NCI-H82 (cell line): ENCODE data around the gene DMRTA1.
A peak's percentile ranks its signal among the peaks of the same experiment; 100 is the strongest.
"Not testable (repeated sequence)": the region's sequence is repeated elsewhere in the genome, so short reads cannot be mapped to it uniquely, and the experiment has no call there.

Experiments
- DNase-seq: peaks from one replicate; lab custom pipeline; 2025; lab: John Stamatoyannopoulos, UW

Gene DMRTA1, protein sequence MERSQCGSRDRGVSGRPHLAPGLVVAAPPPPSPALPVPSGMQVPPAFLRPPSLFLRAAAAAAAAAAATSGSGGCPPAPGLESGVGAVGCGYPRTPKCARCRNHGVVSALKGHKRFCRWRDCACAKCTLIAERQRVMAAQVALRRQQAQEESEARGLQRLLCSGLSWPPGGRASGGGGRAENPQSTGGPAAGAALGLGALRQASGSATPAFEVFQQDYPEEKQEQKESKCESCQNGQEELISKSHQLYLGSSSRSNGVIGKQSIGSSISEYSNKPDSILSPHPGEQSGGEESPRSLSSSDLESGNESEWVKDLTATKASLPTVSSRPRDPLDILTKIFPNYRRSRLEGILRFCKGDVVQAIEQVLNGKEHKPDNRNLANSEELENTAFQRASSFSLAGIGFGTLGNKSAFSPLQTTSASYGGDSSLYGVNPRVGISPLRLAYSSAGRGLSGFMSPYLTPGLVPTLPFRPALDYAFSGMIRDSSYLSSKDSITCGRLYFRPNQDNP

DNA sequence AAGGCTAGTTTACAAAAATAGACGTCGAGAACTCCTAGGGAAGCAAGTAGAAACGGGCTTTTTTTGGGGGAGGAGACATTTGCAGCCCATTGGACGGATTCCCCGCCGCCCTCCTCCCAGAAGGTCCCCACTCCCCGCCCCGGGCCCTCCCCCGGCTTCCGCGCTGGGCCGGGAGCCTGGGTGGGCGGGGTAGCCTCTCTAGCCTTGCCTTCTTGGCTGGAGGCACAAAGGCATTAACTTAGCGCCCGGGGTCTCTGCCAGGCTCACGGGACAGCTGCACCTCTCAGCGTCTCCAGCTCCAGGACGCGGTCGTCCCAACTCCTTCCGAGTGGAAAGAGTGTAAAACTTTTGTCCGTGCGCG lies at the start of gene DMRTA1:
Gene DMRTA1 (plus strand): TSS at position 236 of the 361 bp plus-strand sequence. CDS start 242 bp downstream, outside the sequence.
- peak; percentile 90 for DNase-seq

DNA sequence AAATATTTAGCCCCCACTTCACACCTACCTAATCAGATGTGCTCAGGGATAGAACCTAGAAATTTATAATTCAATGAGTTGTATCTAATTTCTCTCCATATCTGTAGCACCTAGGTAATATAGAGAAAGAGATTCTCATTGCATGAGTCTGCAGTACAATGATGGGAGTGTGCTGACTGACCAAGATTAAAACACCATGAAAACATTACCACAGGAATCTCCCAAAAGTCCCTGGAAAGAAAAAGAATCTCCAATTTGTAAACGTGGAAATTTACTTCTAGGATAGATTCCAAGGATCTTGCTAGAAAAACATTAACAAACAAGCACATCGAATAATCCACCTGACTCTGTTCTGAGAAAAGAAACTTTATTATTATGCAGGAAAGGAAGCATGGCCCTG lies 45.0 kb upstream of the DMRTA1 start:
- DNase-seq = no peak

DNA sequence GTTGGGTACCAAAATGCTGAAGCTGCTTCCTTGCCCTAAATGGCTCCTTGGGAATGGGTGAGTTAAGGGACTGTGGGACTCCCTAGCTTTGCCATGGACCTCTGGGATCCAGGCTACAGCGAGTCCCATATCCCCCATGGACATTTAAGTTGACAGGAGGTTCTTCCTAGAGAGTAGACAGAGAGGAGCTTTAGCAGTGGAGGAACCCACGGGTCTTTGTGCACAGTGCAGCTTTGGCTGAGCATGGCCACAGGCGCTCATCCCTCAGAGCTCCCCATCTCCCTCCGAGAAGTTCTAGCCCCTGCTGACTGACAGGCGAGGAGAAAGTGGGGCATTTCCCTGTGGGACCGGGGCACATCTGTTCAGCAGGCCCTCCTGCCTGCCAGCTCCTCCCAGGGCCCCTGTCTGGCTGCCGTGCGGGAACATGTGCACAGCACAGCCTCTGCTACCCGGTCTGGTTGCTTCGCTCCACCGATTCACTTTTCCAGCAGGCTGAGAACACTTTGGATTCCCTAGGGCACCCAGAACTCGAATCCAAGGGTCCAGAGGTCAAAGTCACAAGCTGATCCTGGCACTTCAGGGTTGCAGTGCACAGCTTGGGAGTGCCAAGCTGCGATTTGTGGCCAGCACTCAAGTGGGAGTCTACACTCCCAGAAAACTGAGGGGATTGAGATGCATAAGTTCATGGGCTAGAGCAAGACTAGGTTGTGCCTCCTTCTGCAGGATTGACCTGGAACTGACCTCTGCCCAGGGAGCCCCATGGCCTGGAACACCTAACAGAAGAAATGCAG lies 40.6 kb upstream of the DMRTA1 start:
- no peak for DNase-seq

DNA sequence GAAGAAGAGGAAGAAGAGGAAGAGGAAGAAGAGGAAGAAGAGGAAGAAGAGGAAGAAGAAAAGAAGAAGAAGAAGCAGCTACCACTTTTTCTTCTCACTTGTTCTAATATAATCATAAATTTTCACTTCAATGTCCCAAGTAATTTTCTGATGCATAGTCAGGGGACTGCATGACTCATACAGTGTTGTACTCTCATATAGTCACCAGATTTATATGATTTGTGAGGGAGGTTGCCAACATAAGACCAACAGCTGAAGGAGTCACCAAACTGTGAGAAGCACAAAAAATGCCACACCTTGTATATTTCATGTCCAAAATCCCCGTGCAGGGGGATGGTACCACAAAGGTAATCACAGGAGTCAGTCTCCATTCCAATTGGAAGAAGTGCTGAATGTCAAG lies 32.7 kb upstream of the DMRTA1 start:
- DNase-seq = no peak

DNA sequence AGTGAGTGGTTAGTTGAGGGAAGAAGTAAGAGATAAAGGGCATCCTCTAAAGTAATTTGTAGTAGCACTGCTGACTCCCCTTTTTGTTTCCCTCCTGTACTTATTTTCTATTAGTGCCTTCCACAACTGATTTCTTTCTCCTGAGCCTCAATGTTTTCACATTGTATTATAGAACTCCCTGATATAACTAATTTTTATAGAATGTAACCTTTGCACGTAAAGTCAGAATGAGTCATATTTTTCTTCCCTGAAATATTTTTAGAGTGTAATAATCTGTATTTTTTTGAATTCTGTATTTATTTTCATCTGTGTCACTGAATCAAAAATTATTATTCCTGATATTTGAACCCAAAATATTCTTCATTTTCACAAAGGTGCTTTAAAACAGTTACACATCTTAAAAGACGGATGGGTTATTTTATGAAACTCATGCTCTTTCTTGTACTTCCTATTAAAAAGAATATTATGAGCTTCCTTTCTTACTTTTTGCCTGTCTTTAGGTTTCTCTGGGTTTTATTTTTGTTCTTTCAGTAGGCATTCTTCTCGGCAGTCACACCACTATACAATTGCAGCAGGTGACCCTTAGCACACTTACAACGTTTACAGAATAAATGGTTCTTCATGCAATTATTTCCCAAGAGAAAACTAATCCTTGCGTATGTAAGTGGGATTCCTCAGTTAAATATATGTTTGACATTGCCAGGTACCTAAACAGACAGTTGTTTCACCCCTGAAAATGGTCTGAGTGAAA lies 30.5 kb upstream of the DMRTA1 start:
- DNase-seq = no peak

DNA sequence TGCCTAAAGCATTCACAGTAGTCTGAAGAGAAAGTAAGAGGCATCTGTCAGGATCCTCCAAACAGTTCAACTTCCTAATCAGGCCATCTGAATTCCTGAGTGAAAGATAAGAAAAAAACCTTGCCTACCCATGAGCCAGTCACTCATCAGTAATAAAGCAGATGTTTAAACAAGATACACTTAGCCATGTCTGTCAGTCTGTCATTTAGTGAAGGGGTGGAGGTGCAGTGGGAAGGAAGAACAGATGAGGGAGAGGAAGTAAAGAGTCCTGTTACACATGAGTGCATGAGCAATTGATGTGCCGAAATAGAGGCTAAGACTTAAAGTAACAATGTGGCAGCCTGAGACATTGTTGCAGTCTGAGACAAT lies 29.9 kb upstream of the DMRTA1 start:
- DNase-seq = no peak

DNA sequence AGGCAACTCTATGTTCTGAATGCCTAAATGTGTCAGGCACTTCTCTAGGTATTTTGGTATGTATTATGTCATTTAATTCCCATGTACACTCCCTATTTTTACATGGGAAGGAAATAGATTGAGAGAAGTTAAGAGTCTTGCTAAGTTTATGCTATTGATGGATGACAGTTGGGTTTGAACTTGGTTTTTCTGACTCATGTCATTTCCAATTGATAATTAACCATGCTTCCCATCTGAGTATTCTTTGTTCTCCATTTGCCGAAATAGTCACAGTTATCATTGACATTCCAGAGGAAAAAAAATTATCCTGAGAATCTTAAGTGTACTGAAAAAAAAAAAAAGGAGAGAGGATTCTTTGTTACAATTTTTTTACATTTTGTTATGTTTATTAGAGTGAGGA lies 23.1 kb upstream of the DMRTA1 start:
- no peak for DNase-seq

DNA sequence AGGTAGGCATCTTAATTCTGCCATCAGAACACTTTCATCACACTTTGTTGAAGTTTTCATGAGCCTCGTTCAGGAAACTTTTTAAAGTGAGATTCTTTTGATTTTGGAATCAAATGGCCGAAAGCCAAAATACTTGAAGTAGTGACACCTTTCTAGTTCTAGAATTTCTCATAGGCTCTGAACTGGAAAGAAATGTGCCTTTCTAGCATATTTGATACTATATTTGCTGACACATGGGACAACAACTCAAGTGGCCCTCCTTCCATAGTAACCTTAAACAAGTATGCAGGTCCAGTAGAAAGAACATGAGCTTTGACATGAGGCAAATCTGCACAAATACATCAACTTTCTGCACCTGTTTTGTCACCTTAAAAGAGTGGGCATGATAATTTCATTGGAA lies 22.0 kb upstream of the DMRTA1 start:
- DNase-seq = no peak

DNA sequence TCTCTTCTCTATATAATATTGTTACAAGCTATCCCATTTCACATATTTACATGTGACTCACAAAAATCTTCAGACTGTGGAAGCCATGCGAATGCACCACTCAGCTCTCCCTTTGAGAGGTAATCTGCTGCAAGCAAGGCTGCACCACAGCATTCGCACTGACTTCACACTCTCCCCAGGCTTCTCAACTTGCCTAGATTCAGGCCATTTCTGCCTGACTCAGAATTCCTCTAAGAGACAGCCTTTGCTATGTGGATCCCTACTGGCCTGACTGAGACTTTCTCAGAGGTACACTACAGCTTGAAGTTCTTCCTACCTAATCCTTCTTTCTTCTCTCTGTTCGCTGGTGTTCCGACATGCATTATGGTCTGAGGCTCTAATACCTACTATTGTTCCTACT lies 21.1 kb upstream of the DMRTA1 start:
- DNase-seq = peak; percentile 27

DNA sequence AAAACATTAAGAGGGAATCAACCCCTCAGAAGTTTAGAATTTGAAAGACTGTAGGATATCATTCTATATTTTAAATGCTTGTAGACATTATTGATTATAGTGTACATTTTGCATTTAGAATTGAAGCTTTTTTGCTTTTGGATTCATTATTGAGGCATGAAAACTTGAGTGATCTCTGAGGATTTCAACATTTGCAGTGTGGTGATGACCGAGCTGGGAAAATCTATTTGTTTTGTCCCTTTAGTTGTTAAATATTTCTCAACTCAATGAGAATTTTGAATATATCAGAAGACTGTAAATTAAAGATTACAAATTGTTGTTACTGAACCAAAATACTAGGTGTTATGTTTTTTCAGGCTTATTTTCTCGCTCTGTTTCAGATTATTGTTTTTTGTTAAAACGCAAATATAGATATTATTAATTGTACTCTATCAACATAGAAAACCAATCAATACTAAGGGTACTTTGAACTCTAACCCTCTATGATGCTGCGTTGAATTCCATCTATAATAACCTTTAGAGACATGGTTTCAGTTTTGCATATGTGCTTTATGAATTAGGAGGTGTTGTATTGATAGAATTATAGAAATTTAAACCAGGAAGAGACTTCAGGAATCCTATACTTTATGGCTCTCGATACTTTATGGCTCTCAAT lies 19.3 kb upstream of the DMRTA1 start:
- no peak for DNase-seq

DNA sequence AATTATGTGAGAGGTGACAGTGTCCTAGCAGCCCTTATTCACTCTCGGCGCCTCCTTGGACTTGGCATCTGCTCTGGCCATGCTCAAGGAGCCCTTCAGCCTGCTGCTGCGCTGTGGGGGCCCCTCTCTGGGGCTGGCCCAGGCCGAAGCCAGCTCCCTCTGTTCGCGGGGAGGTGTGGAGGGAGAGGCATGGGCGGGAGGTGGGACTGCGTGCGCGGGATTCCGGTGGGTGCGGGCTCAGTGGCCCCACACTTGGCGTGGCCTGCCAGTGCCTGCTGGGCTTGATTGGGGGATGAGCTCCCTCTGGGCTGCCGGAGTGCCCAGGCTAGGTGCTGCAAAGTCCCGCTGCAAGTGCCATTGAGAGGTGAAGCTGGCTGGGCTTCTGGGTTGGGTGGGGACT lies 12.9 kb upstream of the DMRTA1 start:
- DNase-seq = no peak

DNA sequence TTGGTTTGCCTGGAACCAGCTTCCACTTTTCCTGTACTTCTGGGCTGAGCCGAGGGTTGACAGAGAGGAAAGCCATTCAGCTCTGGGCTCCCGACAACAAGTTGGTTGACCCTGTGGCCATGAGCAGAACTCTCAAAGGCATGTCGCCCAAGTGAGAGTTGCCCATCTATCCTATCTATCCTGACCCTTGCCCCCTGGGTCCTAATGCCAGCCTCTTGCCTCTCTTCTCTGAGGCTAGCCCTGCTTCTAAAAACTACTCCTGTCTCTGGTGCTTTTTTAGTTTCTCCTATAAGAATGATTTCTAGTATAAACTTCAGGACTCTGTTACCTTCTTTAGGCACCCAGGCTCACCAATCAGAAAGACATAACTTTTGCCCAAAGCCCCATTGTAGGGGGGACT lies 11.4 kb upstream of the DMRTA1 start:
- not testable (repeated sequence) for DNase-seq

DNA sequence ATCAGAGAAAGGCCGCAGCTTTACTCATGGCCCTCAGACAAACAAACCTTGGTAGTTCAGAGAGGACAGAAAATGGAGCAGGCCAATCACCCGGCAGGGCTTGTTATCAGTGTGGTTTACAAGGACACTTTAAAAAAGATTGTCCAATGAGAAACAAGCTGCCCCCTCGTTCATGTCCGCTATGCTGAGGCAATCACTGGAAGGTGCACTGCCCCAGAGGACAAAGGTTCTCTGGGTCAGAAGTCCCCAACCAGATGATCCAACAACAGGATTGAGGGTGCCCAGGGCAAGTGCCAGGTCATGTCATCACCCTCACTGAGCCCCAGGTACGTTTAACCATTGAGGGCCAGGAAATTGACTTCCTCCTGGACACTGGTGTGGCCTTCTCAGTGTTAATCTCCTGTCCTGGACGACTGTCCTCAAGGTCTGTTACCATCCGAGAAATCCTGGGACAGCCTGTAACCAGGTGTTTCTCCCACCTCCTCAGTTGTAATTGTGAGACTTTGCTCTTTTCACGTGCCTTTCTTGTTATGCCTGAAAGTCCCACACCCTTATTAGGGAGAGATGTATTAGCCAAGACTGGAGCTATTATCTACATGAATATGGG lies 9.1 kb upstream of the DMRTA1 start:
- DNase-seq = not testable (repeated sequence)

DNA sequence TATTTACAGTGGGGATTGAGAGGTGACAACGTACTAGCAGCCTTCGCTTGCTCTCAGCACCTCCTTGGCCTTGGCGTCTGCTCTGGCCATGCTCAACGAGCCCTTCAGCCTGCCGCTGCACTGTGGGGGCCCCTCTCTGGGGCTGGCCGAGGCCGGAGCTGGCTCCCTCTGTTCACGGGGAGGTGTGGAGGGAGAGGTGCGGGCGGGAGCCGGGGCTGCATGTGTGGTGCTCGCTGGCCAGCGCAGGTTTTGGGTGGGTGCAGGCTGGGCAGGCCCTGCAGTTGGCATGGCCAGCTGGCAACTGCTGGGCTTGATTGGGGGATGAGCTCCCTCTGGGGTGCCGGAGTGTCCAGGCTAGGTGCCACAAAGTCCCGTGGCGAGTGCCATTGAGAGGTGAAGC lies 5.8 kb upstream of the DMRTA1 start:
- DNase-seq = no peak

DNA sequence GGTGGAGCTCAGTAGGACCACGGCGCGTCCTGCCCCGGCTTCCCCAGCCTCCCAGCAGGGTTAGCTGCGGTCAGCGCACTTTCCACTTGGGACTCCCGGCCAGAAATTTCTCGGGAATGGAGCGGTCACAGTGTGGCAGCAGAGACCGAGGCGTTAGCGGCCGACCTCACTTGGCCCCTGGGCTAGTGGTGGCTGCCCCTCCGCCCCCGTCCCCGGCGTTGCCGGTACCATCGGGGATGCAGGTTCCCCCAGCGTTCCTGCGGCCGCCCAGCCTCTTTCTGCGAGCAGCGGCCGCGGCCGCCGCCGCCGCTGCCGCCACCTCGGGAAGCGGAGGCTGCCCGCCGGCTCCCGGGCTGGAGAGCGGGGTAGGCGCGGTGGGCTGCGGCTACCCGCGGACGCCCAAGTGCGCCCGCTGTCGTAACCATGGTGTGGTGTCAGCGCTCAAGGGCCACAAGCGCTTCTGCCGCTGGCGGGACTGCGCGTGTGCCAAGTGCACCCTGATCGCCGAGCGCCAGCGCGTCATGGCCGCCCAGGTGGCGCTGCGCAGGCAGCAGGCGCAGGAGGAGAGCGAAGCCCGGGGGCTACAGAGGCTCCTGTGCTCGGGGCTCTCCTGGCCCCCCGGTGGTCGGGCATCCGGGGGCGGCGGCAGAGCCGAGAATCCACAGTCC lies 460 bp downstream of the DMRTA1 start:
- peak; percentile 83 for DNase-seq

DNA sequence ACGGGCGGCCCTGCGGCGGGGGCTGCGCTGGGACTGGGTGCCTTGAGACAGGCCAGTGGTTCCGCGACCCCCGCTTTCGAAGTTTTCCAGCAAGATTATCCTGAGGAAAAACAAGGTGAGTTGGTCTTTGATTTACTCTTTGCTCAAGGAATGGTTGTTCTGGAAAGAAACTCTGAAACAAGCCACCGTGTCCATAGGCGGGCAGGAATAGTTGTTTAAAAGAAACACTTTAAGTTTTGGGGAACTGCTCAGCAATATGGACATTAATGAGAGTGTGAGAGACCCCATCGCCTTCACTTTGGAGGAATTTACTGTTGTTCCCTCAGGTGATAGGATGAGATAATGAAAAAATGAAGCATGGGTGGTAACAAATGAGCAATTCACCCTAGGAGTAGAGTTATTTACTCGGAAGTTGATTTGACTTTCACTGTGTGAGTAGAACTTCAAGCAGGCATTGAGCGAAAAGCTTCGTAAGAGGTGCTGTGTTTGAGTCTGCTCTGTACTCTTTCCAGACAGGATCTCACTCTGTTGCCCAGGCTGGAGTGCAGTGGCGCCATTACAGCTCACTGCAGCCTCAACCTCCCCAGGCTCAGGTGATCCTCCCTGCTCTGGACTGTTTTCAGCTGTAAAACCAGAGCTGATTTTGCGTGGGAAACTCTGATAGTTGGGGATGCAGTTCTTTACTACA lies 1.1 kb downstream of the DMRTA1 start:
- DNase-seq = no peak

DNA sequence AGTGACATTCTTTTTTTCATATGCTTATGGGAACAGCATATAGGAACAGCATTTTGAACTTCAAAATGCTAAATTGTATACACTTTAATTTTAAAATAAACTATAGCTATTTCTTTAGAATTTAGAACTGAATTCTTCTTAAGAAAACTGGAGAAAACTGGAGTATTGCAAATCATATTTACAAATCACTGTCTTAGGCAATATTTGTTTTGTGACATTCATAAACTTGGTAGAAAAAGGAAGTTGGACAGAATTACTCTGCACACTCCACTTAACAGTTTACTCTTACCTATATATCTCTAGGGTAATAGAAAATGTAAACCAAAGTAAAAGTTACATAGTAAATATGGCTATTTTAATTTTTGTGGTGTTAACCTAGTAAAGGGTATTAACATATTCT lies 3.1 kb downstream of the DMRTA1 start:
- no peak for DNase-seq

DNA sequence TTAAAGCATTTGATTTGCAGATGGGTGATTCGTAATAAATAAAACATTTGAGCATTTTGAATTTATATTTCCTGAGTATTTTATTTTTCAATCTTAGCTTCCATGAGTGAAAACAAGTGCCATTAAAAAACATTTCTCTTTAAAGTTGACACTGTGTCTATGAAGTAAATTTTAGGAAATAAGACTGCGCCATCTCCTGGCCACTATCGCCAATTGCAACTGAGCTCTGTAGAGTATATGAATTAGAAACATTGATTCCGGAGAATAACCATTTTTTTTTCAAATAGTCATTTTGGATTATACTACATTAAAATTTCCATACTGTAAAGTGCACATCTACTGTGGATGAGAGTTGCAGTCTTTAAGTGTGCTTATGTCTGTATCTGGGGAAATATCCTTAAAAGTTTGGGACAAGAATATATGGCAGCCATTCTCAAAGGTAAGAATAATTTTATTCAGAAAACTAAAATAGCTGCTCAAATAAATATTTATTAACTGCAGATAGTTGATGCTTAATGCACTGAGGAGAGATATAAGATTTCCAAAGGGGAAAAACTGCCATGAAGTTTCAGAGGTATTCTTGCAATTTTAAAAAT lies 5.9 kb downstream of the DMRTA1 start:
- DNase-seq = peak; percentile 71

DNA sequence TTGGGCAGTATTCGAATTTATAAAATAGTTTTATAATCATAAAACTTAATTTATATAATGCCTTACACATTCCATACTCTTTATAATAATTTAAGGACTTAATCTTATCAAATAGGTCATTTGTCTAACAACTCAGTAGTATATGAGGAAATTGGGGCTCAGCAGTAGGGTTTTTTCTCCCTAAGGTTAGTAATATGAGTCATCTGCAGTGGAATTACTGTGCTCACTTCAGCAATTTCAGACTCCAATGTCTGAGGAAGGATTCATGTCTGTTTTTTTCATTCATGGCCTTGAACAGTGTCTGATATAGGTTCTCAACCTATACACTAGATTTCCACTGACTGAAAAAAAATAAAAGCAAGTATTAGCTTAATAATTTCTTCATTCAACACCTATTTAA lies 7.4 kb downstream of the DMRTA1 start:
- DNase-seq = no peak

DNA sequence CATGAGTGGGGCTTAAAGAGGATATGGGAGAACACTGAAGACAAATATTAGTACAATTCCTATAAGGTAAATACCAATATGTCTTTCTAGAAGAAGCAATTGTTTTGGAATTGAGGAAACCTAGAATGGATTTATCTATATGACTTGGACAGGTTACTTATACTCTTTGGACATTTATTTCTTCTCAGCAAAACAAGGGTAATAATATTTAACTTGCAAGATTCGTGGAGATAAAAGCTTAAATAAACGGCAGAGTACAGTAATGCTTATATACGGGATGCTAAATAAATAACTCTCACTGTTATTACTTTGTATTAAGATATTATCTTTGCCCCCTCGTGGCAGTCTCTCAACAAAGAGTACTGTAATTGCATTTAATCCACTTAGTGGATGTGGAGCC lies 8.6 kb downstream of the DMRTA1 start:
- DNase-seq = peak; percentile 70
